OCI-LY7 (cell line): ENCODE results near the gene KCTD10.

Source experiments
- CTCF ChIP-seq: fragments of 200-600 bp; sonication (generic); conservative IDR thresholded peaks from 2 replicates; pipeline ENCODE4 v1.5.1; 2014; ENCODE audit warnings: mild to moderate bottlenecking, antibody characterized with exemption, low read length, moderate library complexity, mixed read lengths
- EZH2phosphoT487 ChIP-seq: fragments of 200-600 bp; sonication (generic); IDR thresholded peaks from 2 replicates; pipeline ENCODE4 v1.6.1; 2018; ENCODE audit warnings: low read depth, borderline replicate concordance, mild to moderate bottlenecking, mixed run types, antibody characterized with exemption, low read length, moderate library complexity, mixed read lengths

- TF ChIP-seq CTCF (no peak), EZH2phosphoT487 (no peak)
These were observed 14.0 kb downstream of the KCTD10 start for GRCh38 chr12:109462868-109463692.
